ENCODE measurements around the gene INSRR.

DNA sequence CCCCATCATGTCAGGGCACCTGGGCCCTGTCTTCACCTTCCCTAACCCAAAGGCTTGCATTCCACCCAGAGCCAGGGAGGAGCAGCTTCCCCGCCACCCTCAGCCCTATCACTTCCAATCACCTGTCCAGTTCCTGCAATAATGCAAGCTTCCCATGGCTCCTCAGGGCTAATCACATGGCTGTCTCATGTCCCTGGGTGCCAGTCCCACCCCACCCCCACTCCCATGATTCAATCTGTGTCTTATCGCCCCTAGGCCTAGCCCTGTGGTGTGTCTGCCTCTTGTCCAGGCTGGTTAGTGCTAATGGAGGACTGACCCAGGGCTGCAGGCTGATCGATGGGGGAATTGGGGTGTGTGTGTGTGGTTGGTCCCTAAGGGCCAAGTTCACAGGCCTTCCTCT lies 23.6 kb upstream of the INSRR start:
- TF ChIP-seq, protein P1, sequence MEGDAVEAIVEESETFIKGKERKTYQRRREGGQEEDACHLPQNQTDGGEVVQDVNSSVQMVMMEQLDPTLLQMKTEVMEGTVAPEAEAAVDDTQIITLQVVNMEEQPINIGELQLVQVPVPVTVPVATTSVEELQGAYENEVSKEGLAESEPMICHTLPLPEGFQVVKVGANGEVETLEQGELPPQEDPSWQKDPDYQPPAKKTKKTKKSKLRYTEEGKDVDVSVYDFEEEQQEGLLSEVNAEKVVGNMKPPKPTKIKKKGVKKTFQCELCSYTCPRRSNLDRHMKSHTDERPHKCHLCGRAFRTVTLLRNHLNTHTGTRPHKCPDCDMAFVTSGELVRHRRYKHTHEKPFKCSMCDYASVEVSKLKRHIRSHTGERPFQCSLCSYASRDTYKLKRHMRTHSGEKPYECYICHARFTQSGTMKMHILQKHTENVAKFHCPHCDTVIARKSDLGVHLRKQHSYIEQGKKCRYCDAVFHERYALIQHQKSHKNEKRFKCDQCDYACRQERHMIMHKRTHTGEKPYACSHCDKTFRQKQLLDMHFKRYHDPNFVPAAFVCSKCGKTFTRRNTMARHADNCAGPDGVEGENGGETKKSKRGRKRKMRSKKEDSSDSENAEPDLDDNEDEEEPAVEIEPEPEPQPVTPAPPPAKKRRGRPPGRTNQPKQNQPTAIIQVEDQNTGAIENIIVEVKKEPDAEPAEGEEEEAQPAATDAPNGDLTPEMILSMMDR (IDR thresholded peaks at IDR 0.05): no peak
- TF ChIP-seq EP300 (IDR thresholded peaks at IDR 0.05): no peak
- TF ChIP-seq POLR2A (IDR thresholded peaks at IDR 0.05): no peak

All from ovary (tissue), 3 donors.